Upper lobe of left lung (tissue), 6 donors: ENCODE measurements around the gene FRG2B. TPM values are rescaled to one million over a fixed set of nuclear protein-coding genes. Genes with fewer than 3 reads are reported as not detected.

Experiments used
- total RNA-seq, 6 donors: library from RNA; depleted of rRNA in 4 of 6; stranded (reverse); fragments of >200 nt in 4 of 6; gene quantifications; one replicate each; pipeline versions ENCODE4 v1.1.0 to v1.2.1, GENCODE V29; 2016 to 2021
- donor health status: DM: no; HTN: no; CAD: no; lungs with moderate emphysema.
- donor health status: DM: no; HTN: yes; CAD: no; lungs with severe emphysema.

Gene FRG2B
- total RNA-seq, 6 donors from 2014 or later, result not detected

Other genes with a start within 250 kb of the FRG2B start
- gene PAOX, start 247.5 kb downstream of the FRG2B start, total RNA-seq, result 10 to 100 TPM in 3 of 6 donors, 1 to 10 TPM in 3; 4.7 to 24.1 (median 10.3) TPM
- 100 to 1,000 TPM in 1 of 6 donors, 10 to 100 TPM in 5; 21.0 to 155 (median 40.8) TPM for gene MTG1, start 232.6 kb downstream of the FRG2B start, total RNA-seq
- gene SPRN, start 202.2 kb downstream of the FRG2B start, total RNA-seq, result under 1 TPM in 1 of 6 donors, not detected in 5; 0.20 TPM
- gene SCART1, start 172.8 kb downstream of the FRG2B start, total RNA-seq, result 10 to 100 TPM in 2 of 6 donors, 1 to 10 TPM in 4; 1.1 to 31.4 (median 3.4) TPM
- 10 to 100 TPM in 1 of 6 donors, 1 to 10 TPM in 2, under 1 TPM in 1, not detected in 2; 0.91 to 17.8 (median 1.6) TPM for gene CYP2E1, start 99.4 kb downstream of the FRG2B start, total RNA-seq
- gene SYCE1, start 61.2 kb downstream of the FRG2B start, total RNA-seq, result 10 to 100 TPM in 1 of 6 donors, 1 to 10 TPM in 1, not detected in 4; 1.0 to 21.0 TPM